Panc1 (cell line): Measurements from ENCODE around the gene SLFN12L. TPM values are rescaled to one million over a fixed set of nuclear protein-coding genes. Genes with fewer than 3 reads are reported as not detected.

Experiments used
- ATAC-seq: fragments of 200-7000 bp; cut with Tn5 transposase; 2 replicates; pipeline ENCODE4 v1.9.1; 2020; ENCODE audit warnings: mild to moderate bottlenecking, moderate library complexity
- BruUV-seq: library from RNA; stranded (reverse); fragments of 400-500 nt; replicated peaks from 2 replicates; lab custom pipeline; 2021; lab: Mats Ljungman, UMichigan
- CTCF ChIA-PET: fragments of 300-600 bp; sonication (Branson Sonifier 250); formaldehyde crosslinking; loops from one replicate; lab custom pipeline; 2022; ENCODE audit warnings: antibody characterized with exemption; lab: Charles Lee
- POLR2A ChIA-PET: fragments of 300-600 bp; sonication (Branson Sonifier 250); formaldehyde crosslinking; loops from one replicate; lab custom pipeline; 2022; ENCODE audit warnings: antibody characterized with exemption; lab: Charles Lee
- DNase-seq: peaks from one replicate; pipeline ENCODE4 v3.0.0-alpha.2; 2010; ENCODE audit warnings: low read depth, low spot score
- H3K27ac ChIP-seq: 2 replicates; pipeline ENCODE4 v1.5.1; 2011; ENCODE audit warnings: mild to moderate bottlenecking, low read length, inconsistent platforms
- H3K27me3 ChIP-seq: fragments of 200-500 bp; sonication (Bioruptor generic); 2 replicates; pipeline ENCODE4 v1.6.0; 2014; ENCODE audit warnings: low read length, inconsistent platforms; ENCODE audit not compliant: control insufficient read depth, insufficient read depth
- H3K36me3 ChIP-seq: fragments of 200-500 bp; sonication (Bioruptor generic); 2 replicates; pipeline ENCODE4 v1.5.1; 2014; ENCODE audit warnings: inconsistent platforms, mild to moderate bottlenecking, low read length, moderate library complexity; ENCODE audit not compliant: control insufficient read depth, insufficient read depth
- H3K4me1 ChIP-seq: 2 replicates; pipeline ENCODE4 v1.5.1; 2011; ENCODE audit warnings: inconsistent platforms, mild to moderate bottlenecking, low read length, moderate library complexity; ENCODE audit not compliant: control insufficient read depth, insufficient read depth
- H3K4me3 ChIP-seq, 2 experiments: 2 replicates each; pipeline ENCODE4 v1.5.1; 2011 to 2012; ENCODE audit warnings: low read depth in 2 of 2, low read length in 2 of 2, mild to moderate bottlenecking in 2 of 2, inconsistent platforms in 1 of 2, moderate library complexity in 1 of 2
- H3K9me3 ChIP-seq: fragments of 200-500 bp; sonication (Bioruptor generic); 2 replicates; pipeline ENCODE4 v1.5.1; 2014; ENCODE audit warnings: low read depth, mild to moderate bottlenecking, inconsistent platforms, low read length, moderate library complexity; ENCODE audit not compliant: control insufficient read depth, insufficient read depth
- POLR2AphosphoS5 ChIP-seq: IDR thresholded peaks from 2 replicates; pipeline ENCODE4 v1.6.1; 2012; ENCODE audit warnings: mild to moderate bottlenecking, low read depth, low read length, moderate library complexity
- REST ChIP-seq, 2 experiments: IDR thresholded peaks; 2 replicates each; pipeline ENCODE4 v1.6.1; 2011 to 2012; ENCODE audit warnings: low read depth in 2 of 2, control low read depth in 1 of 2, low read length in 1 of 2, mild to moderate bottlenecking in 1 of 2, moderate library complexity in 1 of 2; ENCODE audit not compliant: insufficient read depth in 1 of 2
- SIN3A ChIP-seq: IDR thresholded peaks from 2 replicates; pipeline ENCODE4 v1.6.1; 2012; ENCODE audit warnings: low read depth, mild to moderate bottlenecking, low read length, moderate library complexity, borderline replicate concordance; ENCODE audit not compliant: insufficient read depth
- TCF7L2 ChIP-seq: IDR thresholded peaks from 2 replicates; pipeline ENCODE4 v1.6.1; 2011; ENCODE audit warnings: mild to moderate bottlenecking, low read depth, low read length, inconsistent platforms
- in situ Hi-C: cut with HindIII; loops from 2 replicates; pipeline ENCODE4 v1.10.0; 2016; ENCODE audit warnings: low sequenced_read_pairs, low pct_unique_long_range_greater_than_20kb
- intact Hi-C: fragments of 100-400 bp; cut with micrococcal nuclease; formaldehyde crosslinking; loops from one replicate; pipeline ENCODE4 v1.10.0; 2022; ENCODE audit not compliant: unreplicated experiment
- total RNA-seq: library from RNA; stranded (reverse); gene quantifications from one replicate; pipeline ENCODE4 v1.2.1, GENCODE V29; 2021; ENCODE audit not compliant: unreplicated experiment
- TF ChIP-seq, protein P1 (sequence below): fragments of 450-650 bp; IDR thresholded peaks from 2 replicates; pipeline ENCODE4 v1.5.1; 2017; ENCODE audit warnings: mild to moderate bottlenecking

SLFN12L gene
- total RNA-seq, 1 experiment from 2014 or later, result 0.33 TPM

- in situ Hi-C loops, result no loop called here
Measured at GRCh38 chr17:35575759-35576158, 38.3 kb upstream of the SLFN12L start.

DNA sequence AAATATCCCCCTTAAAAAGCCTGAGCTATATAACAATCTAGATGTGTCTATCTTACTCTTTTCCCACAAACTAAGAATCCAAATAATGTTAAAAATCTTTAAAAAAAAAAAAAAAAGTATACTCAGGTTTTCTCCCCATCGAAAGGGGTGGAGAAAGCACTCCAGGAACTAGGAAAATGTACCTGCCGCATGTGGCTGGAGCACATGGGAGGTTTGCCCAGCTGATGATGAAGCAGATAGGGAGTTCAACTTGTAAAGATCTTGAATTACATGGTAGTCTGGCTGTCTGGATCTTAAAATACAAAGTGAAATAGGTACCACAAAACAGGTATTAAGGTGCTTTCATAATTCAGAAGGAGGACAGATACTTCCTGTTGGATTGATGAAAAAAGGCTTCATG lies 31.9 kb upstream of the SLFN12L start:
- ChIA-PET POLR2A (interaction anchor here (0.6 to 1.6 kb wide), 2 partner anchors 10 to 12 kb away, joined by 4 to 5 read pairs; no protein-coding TSS in a partner anchor), CTCF (interaction anchor here (0.7 kb wide), 1 partner anchor 506 kb away, joined by 3 read pairs; the partner anchor contains the start of gene RFFL)
- peak overlapping the region; percentile 96 to 98 for H3K4me3 ChIP-seq
- TF ChIP-seq TCF7L2 (no peak), SIN3A (no peak), REST (IDR thresholded peaks at IDR 0.05; ENCODE audit: insufficient read depth in 1 of 2, low read depth in 2 of 2, low read length in 1 of 2) (no peak), POLR2AphosphoS5 (no peak)
- TF ChIP-seq, protein P1, sequence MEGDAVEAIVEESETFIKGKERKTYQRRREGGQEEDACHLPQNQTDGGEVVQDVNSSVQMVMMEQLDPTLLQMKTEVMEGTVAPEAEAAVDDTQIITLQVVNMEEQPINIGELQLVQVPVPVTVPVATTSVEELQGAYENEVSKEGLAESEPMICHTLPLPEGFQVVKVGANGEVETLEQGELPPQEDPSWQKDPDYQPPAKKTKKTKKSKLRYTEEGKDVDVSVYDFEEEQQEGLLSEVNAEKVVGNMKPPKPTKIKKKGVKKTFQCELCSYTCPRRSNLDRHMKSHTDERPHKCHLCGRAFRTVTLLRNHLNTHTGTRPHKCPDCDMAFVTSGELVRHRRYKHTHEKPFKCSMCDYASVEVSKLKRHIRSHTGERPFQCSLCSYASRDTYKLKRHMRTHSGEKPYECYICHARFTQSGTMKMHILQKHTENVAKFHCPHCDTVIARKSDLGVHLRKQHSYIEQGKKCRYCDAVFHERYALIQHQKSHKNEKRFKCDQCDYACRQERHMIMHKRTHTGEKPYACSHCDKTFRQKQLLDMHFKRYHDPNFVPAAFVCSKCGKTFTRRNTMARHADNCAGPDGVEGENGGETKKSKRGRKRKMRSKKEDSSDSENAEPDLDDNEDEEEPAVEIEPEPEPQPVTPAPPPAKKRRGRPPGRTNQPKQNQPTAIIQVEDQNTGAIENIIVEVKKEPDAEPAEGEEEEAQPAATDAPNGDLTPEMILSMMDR, result no peak
- peaks cover 6% of the 10 kb centered on the region; the same call in 1 of the 2 replicates for H3K36me3 ChIP-seq
- H3K27ac ChIP-seq, result peak overlapping the region; percentile 97
- in situ Hi-C loops, result no loop called here
- intact Hi-C loops, result no loop called here
- no peaks in the 10 kb centered on the region for H3K9me3 ChIP-seq
- DNase-seq (no peak), ATAC-seq (no peak)
- no peaks in the 10 kb centered on the region for H3K27me3 ChIP-seq
- BruUV-seq, result no TSS peak
- peaks cover 12% of the 10 kb centered on the region for H3K4me1 ChIP-seq

More at GRCh38 chr17:35575759-35576158, 38.3 kb upstream of the SLFN12L start:
- H3K4me3 ChIP-seq, result no peak overlapping the region
- intact Hi-C loops, result no loop called here
- no peak overlapping the region for H3K27ac ChIP-seq
- H3K9me3 ChIP-seq, result no peaks in the 10 kb centered on the region
- DNase-seq (no peak), ATAC-seq (no peak)
- TSS peak; percentile 47 for BruUV-seq
- CTCF ChIA-PET, result no interaction called here
- POLR2A ChIA-PET, result interaction anchor here (0.7 kb wide), 1 partner anchor 213 kb away, joined by 5 read pairs; no protein-coding TSS in a partner anchor
- H3K27me3 ChIP-seq, result no peaks in the 10 kb centered on the region
- TF ChIP-seq SIN3A (no peak), POLR2AphosphoS5 (no peak), REST (IDR thresholded peaks at IDR 0.05; ENCODE audit: insufficient read depth in 1 of 2, low read depth in 2 of 2, low read length in 1 of 2) (no peak), TCF7L2 (no peak)
- TF ChIP-seq, protein P1, result no peak
- no peaks in the 10 kb centered on the region; the same call in 1 of the 2 replicates for H3K36me3 ChIP-seq
- peaks cover 19% of the 10 kb centered on the region for H3K4me1 ChIP-seq
